PC-3 (cell line): ENCODE measurements around the gene ABCC11. TPM values are rescaled to one million over a fixed set of nuclear protein-coding genes. Genes with fewer than 3 reads are reported as not detected.
"Not testable (repeated sequence)": the region's sequence is repeated elsewhere in the genome, so short reads cannot be mapped to it uniquely, and the experiment has no call there.

ENCODE experiments used
- ATAC-seq: fragments of 200-7000 bp; cut with Tn5 transposase; 2 replicates; pipeline ENCODE4 v1.9.1; 2020; ENCODE audit warnings: mild to moderate bottlenecking, moderate library complexity
- BruUV-seq: library from RNA; stranded (reverse); fragments of 400-500 nt; replicated peaks from 2 replicates; lab custom pipeline; 2021; lab: Mats Ljungman, UMichigan
- CTCF ChIA-PET: fragments of 300-600 bp; sonication (Branson Sonifier 250); formaldehyde crosslinking; loops from one replicate; lab custom pipeline; 2022; ENCODE audit warnings: antibody characterized with exemption; lab: Charles Lee
- POLR2A ChIA-PET: fragments of 300-600 bp; sonication (Branson Sonifier 250); formaldehyde crosslinking; loops from one replicate; lab custom pipeline; 2022; ENCODE audit warnings: antibody characterized with exemption; ENCODE audit not compliant: unreplicated experiment; lab: Charles Lee
- DNase-seq: peaks from one replicate; pipeline ENCODE4 v3.0.0-alpha.2; 2015
- H2AFZ ChIP-seq: fragments of 300-600 bp; sonication (generic); 2 replicates; pipeline ENCODE4 v1.6.0; 2016; ENCODE audit warnings: antibody characterized with exemption, low read length
- H3F3A ChIP-seq: fragments of 300-600 bp; sonication (generic); one replicate; pipeline ENCODE4 v1.6.0; 2017; ENCODE audit warnings: antibody characterized with exemption, low read length, control low read depth, mild to moderate bottlenecking; ENCODE audit not compliant: unreplicated experiment
- H3K27ac ChIP-seq: fragments of 300-600 bp; sonication (generic); 2 replicates; pipeline ENCODE4 v1.5.1; 2016; ENCODE audit warnings: mild to moderate bottlenecking, low read length
- H3K27me3 ChIP-seq: fragments of 300-600 bp; sonication (generic); 2 replicates; pipeline ENCODE4 v1.6.1; 2016; ENCODE audit warnings: low read length, mixed read lengths
- H3K36me3 ChIP-seq: fragments of 300-600 bp; sonication (generic); 2 replicates; pipeline ENCODE4 v1.6.1; 2016; ENCODE audit warnings: low read depth, mixed run types, low read length, mixed read lengths
- H3K4me1 ChIP-seq: fragments of 300-600 bp; sonication (generic); 2 replicates; pipeline ENCODE4 v1.5.1; 2016; ENCODE audit warnings: low read length; ENCODE audit not compliant: insufficient read depth
- H3K4me2 ChIP-seq: fragments of 300-600 bp; sonication (generic); 2 replicates; pipeline ENCODE4 v1.6.0; 2016; ENCODE audit warnings: low read length
- H3K4me3 ChIP-seq: fragments of 300-600 bp; sonication (generic); 2 replicates; pipeline ENCODE4 v1.5.1; 2016; ENCODE audit warnings: mild to moderate bottlenecking, low read length, mixed read lengths
- H3K79me2 ChIP-seq: fragments of 300-600 bp; sonication (generic); 2 replicates; pipeline ENCODE4 v1.6.1; 2017; ENCODE audit warnings: low read length, mixed read lengths
- H3K9ac ChIP-seq: fragments of 300-600 bp; sonication (generic); 2 replicates; pipeline ENCODE4 v1.6.0; 2016; ENCODE audit warnings: mild to moderate bottlenecking, low read length
- H3K9me2 ChIP-seq: fragments of 300-600 bp; sonication (generic); replicated peaks from 2 replicates; pipeline ENCODE4 v1.6.1; 2016; ENCODE audit warnings: mixed run types, low read length, mixed read lengths
- H3K9me3 ChIP-seq: fragments of 300-600 bp; sonication (generic); 2 replicates; pipeline ENCODE4 v1.6.1; 2016; ENCODE audit warnings: low read length, mixed read lengths
- H4K20me1 ChIP-seq: fragments of 300-600 bp; sonication (generic); 2 replicates; pipeline ENCODE4 v1.6.1; 2016; ENCODE audit warnings: low read length, mixed read lengths
- CTCF ChIP-seq: fragments of 300-600 bp; sonication (generic); conservative IDR thresholded peaks from 2 replicates; pipeline ENCODE4 v1.5.1; 2017; ENCODE audit warnings: antibody characterized with exemption, low read depth, mild to moderate bottlenecking, low read length
- EZH2 ChIP-seq: fragments of 300-600 bp; sonication (generic); IDR thresholded peaks from one replicate; pipeline ENCODE4 v1.6.1; 2017; ENCODE audit warnings: antibody characterized with exemption, mild to moderate bottlenecking, low read length; ENCODE audit not compliant: unreplicated experiment
- EZH2phosphoT487 ChIP-seq: fragments of 300-600 bp; sonication (generic); IDR thresholded peaks from 2 replicates; pipeline ENCODE4 v1.6.1; 2018; ENCODE audit warnings: mild to moderate bottlenecking, antibody characterized with exemption, low read length, borderline replicate concordance
- intact Hi-C: fragments of 100-400 bp; cut with micrococcal nuclease; formaldehyde crosslinking; loops from 2 replicates; pipeline ENCODE4 v1.9.0; 2023
- total RNA-seq: library from RNA; depleted of rRNA; stranded (reverse); fragments of >200 nt; gene quantifications from 2 replicates; pipeline ENCODE4 v1.2.3, GENCODE V29; 2014

ABCC11 gene
- total RNA-seq, 1 experiment from 2014 or later = 0.26 TPM

- POLR2A ChIA-PET = no interaction called here
- Histone ChIP-seq H3F3A (no peaks in the 10 kb centered on the region), H2AFZ (no peak overlapping the region), H3K9me3 (no peaks in the 10 kb centered on the region), H3K27me3 (no peaks in the 10 kb centered on the region), H4K20me1 (no peaks in the 10 kb centered on the region), H3K9ac (no peak overlapping the region), H3K4me1 (no peaks in the 10 kb centered on the region), H3K4me3 (no peak overlapping the region), H3K4me2 (no peak overlapping the region), H3K79me2 (no peaks in the 10 kb centered on the region), H3K27ac (no peak overlapping the region), H3K9me2 (no peaks in the 10 kb centered on the region), H3K36me3 (no peaks in the 10 kb centered on the region)
- BruUV-seq = no TSS peak
- no peak for TF ChIP-seq EZH2
- no peak for TF ChIP-seq CTCF
- TF ChIP-seq EZH2phosphoT487 = no peak
- intact Hi-C loops = no loop called here
- CTCF ChIA-PET = no interaction called here
- ATAC-seq = no peak
- DNase-seq = no peak
Measured at GRCh38 chr16:48184681-48185080, 62.7 kb downstream of the ABCC11 start.

GRCh38 chr16:48182979-48183537, 64.3 kb downstream of the ABCC11 start:
- no peak for TF ChIP-seq EZH2
- TF ChIP-seq EZH2phosphoT487 = no peak
- TF ChIP-seq CTCF = no peak
- H3F3A ChIP-seq = no peaks in the 10 kb centered on the region
- no peak overlapping the region for H3K4me2 ChIP-seq
- intact Hi-C loops = no loop called here
- H3K27me3 ChIP-seq = no peaks in the 10 kb centered on the region
- ChIA-PET CTCF (no interaction called here), POLR2A (no interaction called here)
- H3K79me2 ChIP-seq = no peaks in the 10 kb centered on the region
- no peak overlapping the region for H3K27ac ChIP-seq
- no peak for ATAC-seq
- H3K9me2 ChIP-seq = no peaks in the 10 kb centered on the region
- no peaks in the 10 kb centered on the region for H3K9me3 ChIP-seq
- H3K4me3 ChIP-seq = no peak overlapping the region
- H2AFZ ChIP-seq = no peak overlapping the region
- DNase-seq = no peak
- BruUV-seq = no TSS peak
- H3K36me3 ChIP-seq = no peaks in the 10 kb centered on the region
- no peaks in the 10 kb centered on the region for H4K20me1 ChIP-seq
- H3K9ac ChIP-seq = no peak overlapping the region
- H3K4me1 ChIP-seq = no peaks in the 10 kb centered on the region

GRCh38 chr16:48181746-48182520, 65.4 kb downstream of the ABCC11 start:
- H3F3A ChIP-seq, CTCF ChIA-PET, POLR2A ChIA-PET, H2AFZ ChIP-seq, BruUV-seq, H3K27me3 ChIP-seq, H3K27ac ChIP-seq, H3K4me3 ChIP-seq, ATAC-seq, H3K9me2 ChIP-seq, H3K79me2 ChIP-seq, H3K4me2 ChIP-seq, H3K36me3 ChIP-seq, H3K4me1 ChIP-seq, H3K9ac ChIP-seq, DNase-seq, intact Hi-C loops, H3K9me3 ChIP-seq, H4K20me1 ChIP-seq: not testable (repeated sequence)
